ENCODE results near the gene PP2D1.
"Not testable (repeated sequence)": the region's sequence is repeated elsewhere in the genome, so short reads cannot be mapped to it uniquely, and the experiment has no call there.

PP2D1 gene

DNA sequence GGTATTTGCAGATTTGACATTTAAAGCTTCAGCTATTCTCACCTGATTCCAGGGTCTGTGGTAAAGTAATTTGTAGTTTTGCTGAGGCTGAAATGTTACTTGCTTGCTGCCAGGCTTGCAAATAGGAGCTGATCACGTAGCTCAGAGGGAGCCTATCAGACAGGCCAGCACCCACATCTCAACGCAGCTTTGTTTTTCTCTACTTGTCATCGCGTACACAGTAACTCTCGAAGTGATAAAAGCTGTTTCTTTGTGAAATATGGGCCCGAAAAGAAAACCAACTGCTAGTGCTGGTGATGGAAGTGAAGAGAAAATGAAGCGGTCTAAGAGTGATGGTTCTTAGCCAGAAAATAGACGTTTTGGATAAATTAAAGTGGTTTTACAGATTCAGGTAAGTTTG is 41.7 kb downstream of the PP2D1 start:
- no peak for DNase-seq (ENCODE audit: extremely low spot score)
- ChIA-PET CTCF (interaction anchor here (1.9 kb wide), 1 partner anchor 17 kb away, joined by 6 read pairs; no protein-coding TSS in a partner anchor), POLR2A (no interaction called here)
- TF ChIP-seq, protein P1, sequence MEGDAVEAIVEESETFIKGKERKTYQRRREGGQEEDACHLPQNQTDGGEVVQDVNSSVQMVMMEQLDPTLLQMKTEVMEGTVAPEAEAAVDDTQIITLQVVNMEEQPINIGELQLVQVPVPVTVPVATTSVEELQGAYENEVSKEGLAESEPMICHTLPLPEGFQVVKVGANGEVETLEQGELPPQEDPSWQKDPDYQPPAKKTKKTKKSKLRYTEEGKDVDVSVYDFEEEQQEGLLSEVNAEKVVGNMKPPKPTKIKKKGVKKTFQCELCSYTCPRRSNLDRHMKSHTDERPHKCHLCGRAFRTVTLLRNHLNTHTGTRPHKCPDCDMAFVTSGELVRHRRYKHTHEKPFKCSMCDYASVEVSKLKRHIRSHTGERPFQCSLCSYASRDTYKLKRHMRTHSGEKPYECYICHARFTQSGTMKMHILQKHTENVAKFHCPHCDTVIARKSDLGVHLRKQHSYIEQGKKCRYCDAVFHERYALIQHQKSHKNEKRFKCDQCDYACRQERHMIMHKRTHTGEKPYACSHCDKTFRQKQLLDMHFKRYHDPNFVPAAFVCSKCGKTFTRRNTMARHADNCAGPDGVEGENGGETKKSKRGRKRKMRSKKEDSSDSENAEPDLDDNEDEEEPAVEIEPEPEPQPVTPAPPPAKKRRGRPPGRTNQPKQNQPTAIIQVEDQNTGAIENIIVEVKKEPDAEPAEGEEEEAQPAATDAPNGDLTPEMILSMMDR (IDR thresholded peaks at IDR 0.05; ENCODE audit: control extremely low read depth, extremely low read depth, low read depth, missing control alignments): no peak

DNA sequence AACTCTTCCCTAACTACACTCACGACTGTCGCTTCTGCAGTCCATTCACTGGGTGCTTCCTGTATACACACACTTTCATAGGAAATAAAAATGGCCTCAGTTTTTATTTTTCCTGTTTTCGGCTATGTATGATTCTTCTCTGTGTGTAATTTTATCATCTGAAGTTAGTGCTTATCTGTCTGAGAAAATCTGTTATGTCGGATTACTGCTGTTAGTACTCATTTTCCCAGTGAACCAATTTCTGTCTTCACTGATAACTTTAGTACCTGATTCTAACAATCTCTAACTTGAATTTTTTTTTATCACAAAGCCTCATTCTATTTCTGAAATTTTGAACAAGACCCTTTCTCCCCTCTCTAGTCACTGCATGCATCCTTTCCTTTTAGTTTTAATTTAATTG is 44.3 kb downstream of the PP2D1 start:
- ChIA-PET CTCF (no interaction called here), POLR2A (no interaction called here)
- TF ChIP-seq, protein P1 (IDR thresholded peaks at IDR 0.05; ENCODE audit: control extremely low read depth, extremely low read depth, low read depth, missing control alignments): no peak
- no peak for DNase-seq (ENCODE audit: extremely low spot score)

DNA sequence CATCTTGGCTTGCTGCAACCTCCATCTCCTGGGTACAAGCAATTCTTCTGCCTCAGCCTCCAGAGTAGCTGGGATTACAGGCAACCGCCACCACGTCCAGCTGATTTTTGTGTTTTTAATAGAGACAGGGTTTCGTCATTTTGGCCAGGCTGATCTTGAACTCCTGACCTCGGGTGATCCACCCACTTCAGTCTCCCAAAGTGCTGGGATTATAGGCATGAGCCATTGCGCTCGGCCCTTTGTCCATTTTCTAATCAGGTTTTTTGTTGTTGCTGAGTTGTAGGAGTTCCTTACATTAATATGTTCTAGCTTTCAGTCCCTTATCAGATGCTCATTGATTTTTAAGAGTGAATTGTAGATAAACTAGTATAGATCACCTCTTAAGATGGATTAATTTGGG is 44.9 kb downstream of the PP2D1 start:
- TF ChIP-seq, protein P1 (IDR thresholded peaks at IDR 0.05; ENCODE audit: control extremely low read depth, extremely low read depth, low read depth, missing control alignments): no peak
- ChIA-PET CTCF (no interaction called here), POLR2A (no interaction called here)
- DNase-seq (ENCODE audit: extremely low spot score): no peak

DNA sequence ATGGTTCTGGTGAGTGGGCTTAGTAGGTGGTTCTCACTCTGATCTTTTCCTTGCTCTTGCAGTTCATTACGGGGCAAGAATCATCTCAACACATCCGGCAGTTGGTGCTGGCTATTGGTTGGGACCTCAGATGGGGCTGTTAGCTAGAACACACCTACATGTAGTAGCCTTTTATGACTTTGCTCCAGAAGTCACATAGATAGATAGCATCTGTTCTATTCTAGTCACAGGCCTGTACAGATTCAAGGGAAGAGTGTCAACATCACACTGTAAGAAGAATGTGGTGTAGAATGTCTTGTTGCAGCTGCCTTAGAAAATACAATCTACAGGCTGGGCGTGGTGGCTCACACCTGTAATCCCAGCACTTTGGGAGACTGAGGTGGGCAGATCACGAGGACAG is 50.1 kb downstream of the PP2D1 start:
- no peak for DNase-seq (ENCODE audit: extremely low spot score)
- POLR2A ChIA-PET: no interaction called here
- CTCF ChIA-PET: no interaction called here
- TF ChIP-seq, protein P1 (IDR thresholded peaks at IDR 0.05; ENCODE audit: control extremely low read depth, extremely low read depth, low read depth, missing control alignments): no peak

DNA sequence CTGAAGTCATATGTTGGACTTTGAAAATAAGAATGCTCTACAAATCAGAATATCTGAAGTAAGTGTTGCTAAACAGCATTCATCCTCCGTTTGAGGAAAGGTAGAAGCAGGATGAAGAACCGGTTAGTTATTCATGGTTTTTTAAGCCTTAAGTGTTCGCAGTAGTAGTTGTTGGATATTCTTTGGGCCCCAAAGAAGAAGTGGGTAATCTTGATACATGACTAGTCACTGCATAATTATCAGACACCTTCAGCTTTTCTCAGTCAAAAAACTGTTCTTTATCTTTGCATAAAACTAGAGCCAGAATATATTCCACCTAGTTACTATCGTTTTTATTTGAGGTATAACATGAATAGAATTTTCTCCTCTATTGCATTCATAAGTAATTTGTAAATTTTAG is 51.4 kb downstream of the PP2D1 start:
- ChIA-PET CTCF (no interaction called here), POLR2A (interaction anchor here (0.6 kb wide), 1 partner anchor 54 kb away, joined by 6 read pairs; no protein-coding TSS in a partner anchor)
- TF ChIP-seq, protein P1 (IDR thresholded peaks at IDR 0.05; ENCODE audit: control extremely low read depth, extremely low read depth, low read depth, missing control alignments): no peak
- no peak for DNase-seq (ENCODE audit: extremely low spot score)

DNA sequence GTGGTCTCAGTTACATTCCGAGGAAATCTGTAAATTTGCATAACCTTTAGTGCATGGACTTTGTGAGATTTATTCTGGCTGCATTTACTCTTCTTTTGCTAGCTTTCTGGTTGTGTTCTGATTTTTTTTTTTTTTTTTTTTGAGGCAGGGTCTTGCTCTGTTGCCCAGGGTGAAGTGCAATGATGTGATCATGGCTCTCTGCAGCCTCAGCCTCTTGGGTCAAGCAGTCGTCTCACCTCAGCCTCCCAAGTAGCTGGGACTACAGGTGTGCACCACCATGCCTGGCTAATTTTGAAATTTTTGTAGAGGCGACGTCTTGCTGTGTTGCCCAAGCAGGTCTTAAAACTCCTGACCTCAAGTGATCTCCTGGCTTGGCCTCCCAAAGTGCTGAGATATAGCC is 52.6 kb downstream of the PP2D1 start:
- TF ChIP-seq, protein P1 (IDR thresholded peaks at IDR 0.05; ENCODE audit: control extremely low read depth, extremely low read depth, low read depth, missing control alignments): no peak
- ChIA-PET CTCF (no interaction called here), POLR2A (interaction anchor here (0.6 kb wide), 1 partner anchor 1068 kb away, joined by 3 read pairs; no protein-coding TSS in a partner anchor)
- DNase-seq (ENCODE audit: extremely low spot score): no peak

DNA sequence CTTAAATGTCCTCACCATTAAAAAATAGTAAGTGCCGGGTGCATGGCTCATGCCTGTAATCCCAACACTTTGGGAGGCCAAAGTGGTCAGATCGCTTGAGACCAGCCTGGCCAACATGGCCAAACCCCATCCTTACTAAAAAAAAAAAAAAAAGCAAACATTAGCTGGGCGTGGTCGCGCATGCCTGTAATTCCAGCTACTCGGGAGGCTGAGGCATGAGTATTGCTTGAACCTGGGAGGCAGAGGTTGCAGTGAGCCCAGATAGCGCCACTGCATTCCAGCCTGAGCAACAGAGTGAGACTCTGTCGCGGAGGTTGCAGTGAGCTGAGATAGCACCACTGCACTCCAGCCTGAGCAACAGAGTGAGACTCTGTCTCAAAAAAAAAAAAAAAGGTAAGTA is 54.7 kb downstream of the PP2D1 start:
- CTCF ChIA-PET: interaction anchor here (1.2 to 1.6 kb wide), 2 partner anchors 19 to 91 kb away, joined by 3 to 7 read pairs; no protein-coding TSS in a partner anchor

More for the DNA sequence above, 54.7 kb downstream of the PP2D1 start:
- DNase-seq (ENCODE audit: extremely low spot score): not testable (repeated sequence)
- POLR2A ChIA-PET: interaction anchor here (0.7 kb wide), 2 partner anchors 9 kb away, joined by 3 to 4 read pairs; no protein-coding TSS in a partner anchor
